NCI-H2029 treated with DMSO at 0.1 percent for 48 hours (cell line): ENCODE data around the gene P2RY4.
"Not testable (repeated sequence)": the region's sequence is repeated elsewhere in the genome, so short reads cannot be mapped to it uniquely, and the experiment has no call there.

Experiments
- DNase-seq: peaks from one replicate; lab custom pipeline; 2025; lab: John Stamatoyannopoulos, UW

The P2RY4 gene

DNA sequence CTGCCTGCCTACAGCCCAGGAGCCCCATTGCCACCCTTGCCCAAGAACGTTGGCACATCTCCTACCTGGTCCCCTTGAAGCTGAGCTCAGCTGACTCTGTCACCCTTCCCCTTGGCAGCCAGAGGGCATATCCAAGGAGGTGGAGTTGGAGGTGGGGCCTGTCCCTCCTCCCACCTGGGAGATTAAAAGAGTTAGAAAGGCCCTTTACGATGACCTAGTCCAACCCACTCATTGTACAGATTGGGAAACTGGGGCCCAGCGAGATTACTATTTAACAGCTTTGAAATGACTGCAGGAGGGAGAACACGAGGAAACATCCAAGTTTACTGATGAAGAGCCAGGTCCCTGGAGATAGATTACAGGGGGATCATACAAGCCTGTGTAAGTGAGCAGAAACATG, at the start of gene P2RY4:
P2RY4 (minus strand) TSS at position 101 of the 400 bp plus-strand sequence. CDS start 580 bp downstream, outside the sequence.
- DNase-seq, result no peak

GRCh38 chrX:70301716-70302115, 41.7 kb upstream of the P2RY4 start:
- no peak for DNase-seq

GRCh38 chrX:70293621-70294020, 33.6 kb upstream of the P2RY4 start:
- no peak for DNase-seq

DNA sequence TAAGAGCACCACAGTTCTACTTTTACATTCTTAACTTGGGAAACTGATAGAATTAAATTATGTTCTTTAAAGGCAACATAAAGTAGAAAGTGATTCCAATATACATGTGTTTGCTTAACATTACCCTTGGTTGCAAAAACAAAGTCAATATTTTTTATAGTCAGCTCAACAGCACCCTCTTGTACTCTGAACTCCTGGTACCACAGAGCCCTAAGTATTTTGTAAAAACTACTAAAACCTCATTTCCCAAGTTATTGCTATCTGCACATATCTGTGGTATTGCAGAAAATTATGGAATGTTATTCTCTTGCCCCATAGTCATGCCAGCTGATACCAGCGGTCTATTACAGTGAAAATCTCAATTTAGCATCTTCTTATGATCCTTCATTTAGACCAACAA, 32.8 kb upstream of the P2RY4 start:
- DNase-seq, result no peak

- DNase-seq, result peak; percentile 3
Observed at GRCh38 chrX:70289793-70290770, 30.1 kb upstream of the P2RY4 start, which contains the start of the genes KIF4A and PDZD11. TSS of gene KIF4A (plus strand) at chrX:70290104. CDS start at chrX:70290459, 355 bp downstream. TSS of gene PDZD11 (minus strand) at chrX:70289927. CDS start at chrX:70289341, 586 bp downstream.

DNA sequence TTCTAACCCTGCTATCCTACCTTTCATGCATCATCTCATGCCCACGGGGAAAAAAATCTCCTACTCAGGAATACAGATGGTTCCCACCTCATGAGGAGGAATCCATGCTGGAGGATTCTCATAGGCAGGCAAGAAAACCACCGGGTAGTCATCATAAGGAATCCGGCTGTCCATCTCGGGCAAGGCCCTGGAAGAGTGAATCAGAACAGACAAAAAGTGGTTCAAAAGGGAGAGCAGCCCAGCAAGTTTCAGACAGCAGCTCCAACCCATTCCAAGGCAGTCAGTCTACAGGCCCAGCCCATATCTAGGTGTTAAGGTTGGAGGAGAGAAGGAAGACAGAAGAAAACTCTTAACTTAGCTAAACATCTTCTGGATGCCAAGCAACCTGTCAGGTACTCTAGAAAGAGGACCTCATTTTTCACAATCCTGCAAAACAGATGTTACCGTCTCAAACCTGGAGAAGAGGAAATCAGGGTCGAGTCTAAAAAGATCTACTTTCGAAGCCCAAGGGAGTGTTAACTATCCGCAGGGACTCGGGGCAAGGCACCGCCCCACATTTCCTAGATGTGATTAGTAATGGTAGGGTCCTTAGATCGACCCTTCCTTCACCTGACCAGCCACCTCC, 29.3 kb upstream of the P2RY4 start:
- DNase-seq, result no peak

GRCh38 chrX:70281951-70282350, 21.9 kb upstream of the P2RY4 start, which contains the start of gene RAB41:
TSS of gene RAB41 (plus strand) at chrX:70282172. CDS start at chrX:70282218, 46 bp downstream.
- DNase-seq, result no peak

GRCh38 chrX:70280573-70280972, 20.6 kb upstream of the P2RY4 start:
- DNase-seq, result no peak

GRCh38 chrX:70279081-70279480, 19.1 kb upstream of the P2RY4 start:
- no peak for DNase-seq

GRCh38 chrX:70274029-70274428, 14.0 kb upstream of the P2RY4 start:
- DNase-seq, result not testable (repeated sequence)

DNA sequence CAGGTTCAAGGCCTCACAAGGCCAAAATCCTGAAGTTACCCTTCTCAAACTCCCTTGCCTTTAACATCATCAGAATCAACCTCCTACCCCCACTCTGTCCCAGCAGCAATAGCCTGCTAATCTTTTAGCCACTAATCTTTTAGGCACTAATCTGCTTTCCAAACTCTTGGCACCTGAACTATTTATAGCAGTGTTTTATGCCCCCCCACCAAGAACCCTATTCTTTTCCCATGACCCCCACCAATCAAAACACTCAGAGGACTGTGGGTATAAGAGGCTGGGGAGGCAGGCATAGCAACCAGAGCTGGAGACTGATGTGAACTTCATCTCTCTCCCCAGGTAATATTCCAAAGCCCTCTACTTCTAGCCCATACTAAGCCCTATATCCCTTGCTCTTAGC, 8.0 kb upstream of the P2RY4 start, which contains the start of gene ARR3:
ARR3 (plus strand) TSS at position 301 of the 400 bp plus-strand sequence. CDS start 1,052 bp downstream, outside the sequence.
- DNase-seq, result no peak

- DNase-seq, result no peak
Observed at GRCh38 chrX:70264784-70265183, 4.8 kb upstream of the P2RY4 start.

DNA sequence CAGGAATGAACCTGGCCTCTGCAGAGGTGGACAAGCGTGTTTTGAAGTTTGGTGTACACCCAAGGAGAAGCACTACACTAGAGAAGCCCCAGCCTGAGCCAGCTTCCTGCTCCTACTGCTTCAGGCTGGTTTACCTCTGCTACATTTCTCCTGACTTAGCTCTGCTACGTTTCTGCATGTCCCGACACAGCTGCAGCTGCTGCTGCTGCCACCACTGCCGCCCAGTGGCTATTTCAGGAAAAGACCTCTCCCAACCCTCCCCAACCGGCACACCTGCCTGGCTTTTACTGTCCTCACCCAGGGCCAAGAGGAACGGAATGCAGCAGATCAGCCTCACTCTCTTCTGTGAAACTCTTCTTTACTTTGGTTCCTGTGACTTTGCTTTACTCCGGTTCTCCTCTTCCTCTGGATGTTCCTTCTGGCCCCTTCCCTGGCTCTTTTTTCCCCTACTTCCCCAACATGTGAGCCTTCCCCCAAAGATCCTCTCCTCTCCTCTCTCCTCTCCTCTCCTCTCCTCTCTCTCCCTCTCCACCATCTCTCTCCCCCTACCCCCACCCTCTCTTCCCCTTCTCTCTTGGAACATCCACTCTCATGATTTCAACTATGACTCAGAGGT, 3.1 kb upstream of the P2RY4 start:
- peak; percentile 13 for DNase-seq

- no peak for DNase-seq
Observed at GRCh38 chrX:70257423-70258288, 2.3 kb downstream of the P2RY4 start.

DNA sequence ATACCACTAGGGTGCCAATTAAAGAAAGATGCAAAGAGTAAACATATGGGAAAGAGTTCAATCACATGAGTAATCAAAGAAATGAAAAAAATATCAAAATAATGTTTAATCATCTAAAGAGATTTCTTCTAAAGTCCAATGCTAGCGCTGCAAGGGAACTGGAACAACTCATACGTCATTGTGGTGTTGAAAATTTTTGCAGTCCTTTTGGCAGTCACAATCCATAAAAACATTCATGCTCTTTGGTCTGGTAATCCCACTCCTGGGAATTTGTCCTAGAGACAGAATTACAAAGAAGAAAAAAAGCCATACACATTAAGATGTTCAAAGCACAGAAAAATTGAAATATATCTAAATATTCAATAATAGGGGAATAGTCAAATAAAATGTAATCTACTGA, 4.6 kb downstream of the P2RY4 start:
- DNase-seq, result no peak

GRCh38 chrX:70254909-70255308, 5.1 kb downstream of the P2RY4 start:
- no peak for DNase-seq

GRCh38 chrX:70254063-70254400, 6.0 kb downstream of the P2RY4 start:
- no peak for DNase-seq

DNA sequence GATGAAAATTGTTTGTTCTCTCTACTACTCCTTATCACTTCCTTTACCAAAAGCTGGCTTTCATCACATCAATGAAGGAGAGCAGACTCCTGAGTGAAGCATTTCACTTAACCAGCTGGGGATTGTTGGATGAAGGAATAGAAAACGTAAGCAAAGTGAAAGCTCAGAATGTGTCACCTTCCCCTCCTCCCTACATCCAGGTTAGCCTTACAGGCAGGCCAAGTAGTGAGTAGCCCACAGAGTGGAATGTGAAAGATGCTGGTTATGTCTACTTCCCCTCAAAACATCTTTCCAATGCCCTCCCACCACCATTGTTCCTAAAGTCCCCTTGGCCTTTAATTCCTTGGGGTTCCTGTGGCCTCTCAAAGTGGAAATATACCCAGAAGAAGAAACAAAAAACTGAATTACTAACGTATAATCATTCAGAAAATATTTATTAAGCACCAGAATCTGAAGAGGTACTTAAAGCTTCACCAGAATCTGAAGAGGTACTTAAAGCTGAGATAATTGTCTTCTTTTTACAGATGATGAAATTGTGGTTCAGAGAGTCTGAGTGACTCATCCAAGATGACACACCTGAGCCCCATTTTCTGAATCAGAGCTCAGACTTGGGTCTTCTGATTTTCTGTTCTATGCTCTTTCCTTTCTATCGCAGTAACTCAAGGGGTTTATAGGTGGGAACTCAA, 6.5 kb downstream of the P2RY4 start:
- DNase-seq, result no peak

GRCh38 chrX:70252491-70252890, 7.5 kb downstream of the P2RY4 start:
- DNase-seq, result no peak

DNA sequence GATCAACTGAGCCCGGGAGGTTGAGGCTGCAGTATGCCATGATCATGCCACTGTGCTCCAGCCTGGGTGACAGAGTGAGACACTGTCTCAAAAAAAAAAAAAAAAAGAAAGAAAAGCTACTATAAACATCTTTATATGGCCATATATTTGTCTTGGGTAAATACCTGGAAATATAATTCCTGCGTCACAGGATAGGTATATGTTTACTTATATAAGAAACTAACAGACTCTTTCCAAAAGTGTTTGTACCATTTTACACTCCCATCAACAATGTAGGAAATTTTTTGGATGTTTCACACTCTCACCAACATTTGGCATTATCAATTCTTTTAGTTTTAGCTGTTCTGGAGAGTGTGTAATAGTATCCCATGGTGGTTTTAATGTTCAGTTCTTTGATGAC, 12.8 kb downstream of the P2RY4 start:
- no peak for DNase-seq

DNA sequence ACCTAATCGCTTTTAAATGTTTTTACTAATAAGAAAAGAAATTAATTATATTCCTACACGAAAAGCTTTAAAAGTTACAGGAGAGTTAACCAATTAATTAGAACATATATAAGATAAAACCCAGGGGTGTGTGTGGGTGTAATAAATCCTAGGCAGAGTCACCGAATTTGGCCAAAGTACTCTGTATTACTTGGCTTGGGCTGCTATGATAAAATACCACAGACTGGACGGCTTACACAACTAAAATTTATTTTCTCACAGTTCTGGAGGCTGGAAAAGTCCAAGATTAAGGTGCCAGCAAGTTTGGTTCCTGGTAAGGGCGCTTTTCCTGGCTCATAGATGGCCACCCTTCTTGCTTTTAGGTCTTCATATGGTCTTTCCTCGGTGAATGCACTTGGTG, 15.1 kb downstream of the P2RY4 start:
- DNase-seq, result no peak
